Fibroblast of the aortic adventitia (primary cell): ENCODE results near the gene PPP1R7. TPM values are rescaled to one million over a fixed set of nuclear protein-coding genes. Genes with fewer than 3 reads are reported as not detected.

Experiments used
- DNase-seq: peaks from one replicate; pipeline ENCODE4 v3.0.0-alpha.2; 2010; ENCODE audit warnings: low read depth
- H3K4me3 ChIP-seq: 2 replicates; pipeline ENCODE4 v1.5.1; 2011; ENCODE audit warnings: low read depth, mild to moderate bottlenecking, control low read depth, low read length, moderate library complexity
- total RNA-seq: library from RNA; depleted of rRNA; stranded (reverse); fragments of >200 nt; gene quantifications from 2 replicates; pipeline ENCODE4 v1.2.3, GENCODE V29; 2012; ENCODE audit warnings: low replicate concordance
- TF ChIP-seq, protein P1 (sequence below): IDR thresholded peaks from 2 replicates; pipeline ENCODE4 v1.5.1; 2011; ENCODE audit warnings: mild to moderate bottlenecking, low read length, control low read depth, inconsistent platforms; ENCODE audit not compliant: insufficient read depth

Gene PPP1R7
- total RNA-seq, 1 donor: 70.0 TPM

- no peak overlapping the region for H3K4me3 ChIP-seq
- TF ChIP-seq, protein P1, sequence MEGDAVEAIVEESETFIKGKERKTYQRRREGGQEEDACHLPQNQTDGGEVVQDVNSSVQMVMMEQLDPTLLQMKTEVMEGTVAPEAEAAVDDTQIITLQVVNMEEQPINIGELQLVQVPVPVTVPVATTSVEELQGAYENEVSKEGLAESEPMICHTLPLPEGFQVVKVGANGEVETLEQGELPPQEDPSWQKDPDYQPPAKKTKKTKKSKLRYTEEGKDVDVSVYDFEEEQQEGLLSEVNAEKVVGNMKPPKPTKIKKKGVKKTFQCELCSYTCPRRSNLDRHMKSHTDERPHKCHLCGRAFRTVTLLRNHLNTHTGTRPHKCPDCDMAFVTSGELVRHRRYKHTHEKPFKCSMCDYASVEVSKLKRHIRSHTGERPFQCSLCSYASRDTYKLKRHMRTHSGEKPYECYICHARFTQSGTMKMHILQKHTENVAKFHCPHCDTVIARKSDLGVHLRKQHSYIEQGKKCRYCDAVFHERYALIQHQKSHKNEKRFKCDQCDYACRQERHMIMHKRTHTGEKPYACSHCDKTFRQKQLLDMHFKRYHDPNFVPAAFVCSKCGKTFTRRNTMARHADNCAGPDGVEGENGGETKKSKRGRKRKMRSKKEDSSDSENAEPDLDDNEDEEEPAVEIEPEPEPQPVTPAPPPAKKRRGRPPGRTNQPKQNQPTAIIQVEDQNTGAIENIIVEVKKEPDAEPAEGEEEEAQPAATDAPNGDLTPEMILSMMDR: no peak
- no peak for DNase-seq
Observed at GRCh38 chr2:241208058-241208457, 57.8 kb downstream of the PPP1R7 start.

DNA sequence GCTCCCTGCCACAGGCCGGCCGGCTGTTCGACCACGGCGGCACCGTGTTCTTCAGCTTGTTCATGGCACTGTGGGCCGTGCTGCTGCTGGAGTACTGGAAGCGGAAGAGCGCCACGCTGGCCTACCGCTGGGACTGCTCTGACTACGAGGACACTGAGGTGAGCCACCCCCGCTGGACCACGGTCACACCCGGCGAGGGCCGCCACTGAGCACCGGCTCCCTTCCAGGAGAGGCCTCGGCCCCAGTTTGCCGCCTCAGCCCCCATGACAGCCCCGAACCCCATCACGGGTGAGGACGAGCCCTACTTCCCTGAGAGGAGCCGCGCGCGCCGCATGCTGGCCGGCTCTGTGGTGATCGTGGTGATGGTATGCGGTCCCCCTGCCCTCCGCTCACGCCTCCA lies 59.0 kb downstream of the PPP1R7 start:
- TF ChIP-seq, protein P1: no peak
- no peak overlapping the region for H3K4me3 ChIP-seq
- no peak for DNase-seq

- TF ChIP-seq, protein P1: no peak
- H3K4me3 ChIP-seq: no peak overlapping the region
- DNase-seq: no peak
Observed at GRCh38 chr2:241211276-241211675, 61.0 kb downstream of the PPP1R7 start.

DNA sequence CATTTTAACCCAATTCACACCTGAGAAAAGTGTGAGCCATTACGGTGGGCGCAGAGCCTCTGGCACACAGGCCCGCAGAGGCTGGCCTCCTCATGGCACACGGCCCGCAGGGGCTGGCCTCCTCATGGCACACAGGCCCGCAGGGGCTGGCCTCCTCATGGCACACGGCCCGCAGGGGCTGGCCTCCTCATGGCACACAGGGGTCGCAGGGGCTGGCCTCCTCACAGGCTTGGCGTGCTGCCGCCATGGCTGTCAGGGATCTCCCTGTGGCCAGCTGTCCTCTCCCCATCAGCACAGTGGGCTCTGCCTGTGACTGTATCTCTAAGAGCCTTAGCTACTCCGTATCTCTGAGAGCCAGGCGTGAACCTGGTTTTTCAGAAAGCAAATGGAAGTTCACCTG lies 62.8 kb downstream of the PPP1R7 start:
- DNase-seq: no peak
- TF ChIP-seq, protein P1: no peak
- no peak overlapping the region for H3K4me3 ChIP-seq

- no peak overlapping the region for H3K4me3 ChIP-seq
- no peak for DNase-seq
- TF ChIP-seq, protein P1: no peak
Observed at GRCh38 chr2:241213567-241213966, 63.3 kb downstream of the PPP1R7 start.

DNA sequence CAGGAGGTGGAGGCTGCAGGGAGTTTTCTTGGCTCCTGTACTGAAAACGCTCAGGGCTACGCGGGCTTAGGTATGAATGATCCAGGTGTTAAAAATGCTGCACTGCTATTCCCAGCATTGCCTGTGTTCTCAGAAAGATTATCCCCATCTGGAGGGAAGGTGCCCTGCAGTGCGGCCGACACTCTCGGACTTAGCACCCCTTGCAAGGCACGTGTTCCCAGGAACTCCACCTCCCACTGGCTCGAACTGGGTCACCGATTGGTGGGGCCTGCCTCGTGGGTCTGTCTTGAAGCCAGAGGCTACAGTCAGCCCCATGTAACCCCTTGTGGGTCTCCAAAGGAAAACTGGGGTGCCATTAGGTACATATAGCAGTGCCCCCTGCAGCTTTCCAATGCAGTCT lies 63.9 kb downstream of the PPP1R7 start:
- TF ChIP-seq, protein P1: no peak
- no peak overlapping the region for H3K4me3 ChIP-seq
- DNase-seq: no peak

- no peak for DNase-seq
- TF ChIP-seq, protein P1: no peak
- no peak overlapping the region for H3K4me3 ChIP-seq
Observed at GRCh38 chr2:241214766-241215165, 64.5 kb downstream of the PPP1R7 start.
